GM23338 (cell line): ENCODE measurements around the gene RFX7. TPM values are rescaled to one million over a fixed set of nuclear protein-coding genes. Genes with fewer than 3 reads are reported as not detected.

Experiments used
- ATAC-seq: fragments of 200-7000 bp; cut with Tn5 transposase; 3 replicates; pipeline ENCODE4 v1.9.1; 2020
- DNase-seq: peaks from one replicate; pipeline ENCODE4 v3.0.0-alpha.2; 2015; ENCODE audit warnings: low spot score
- H2AFZ ChIP-seq: fragments of 200-600 bp; sonication (generic); 2 replicates; pipeline ENCODE4 v1.8.0; 2016; ENCODE audit warnings: antibody characterized with exemption, mild to moderate bottlenecking, moderate library complexity
- H3F3A ChIP-seq: fragments of 200-600 bp; sonication (generic); replicated peaks from 2 replicates; pipeline ENCODE4 v1.8.0; 2017; ENCODE audit warnings: antibody characterized with exemption, mixed run types, low read depth
- H3K27ac ChIP-seq: fragments of 200-600 bp; sonication (generic); 2 replicates; pipeline ENCODE4 v1.6.1; 2016; ENCODE audit warnings: low read depth
- H3K27me3 ChIP-seq: fragments of 200-600 bp; sonication (generic); 2 replicates; pipeline ENCODE4 v1.8.0; 2016; ENCODE audit warnings: mild to moderate bottlenecking, mixed run types, moderate library complexity; ENCODE audit not compliant: insufficient read depth
- H3K36me3 ChIP-seq: fragments of 200-600 bp; sonication (generic); 2 replicates; pipeline ENCODE4 v1.8.0; 2016; ENCODE audit warnings: mild to moderate bottlenecking; ENCODE audit not compliant: insufficient read depth
- H3K4me1 ChIP-seq: fragments of 200-600 bp; sonication (generic); 2 replicates; pipeline ENCODE4 v1.8.0; 2016; ENCODE audit warnings: mild to moderate bottlenecking, moderate library complexity; ENCODE audit not compliant: insufficient read depth
- H3K4me2 ChIP-seq: fragments of 200-600 bp; sonication (generic); 2 replicates; pipeline ENCODE4 v1.7.1; 2017; ENCODE audit warnings: mixed run types
- H3K4me3 ChIP-seq: fragments of 200-600 bp; sonication (generic); 2 replicates; pipeline ENCODE4 v1.6.1; 2016; ENCODE audit warnings: mixed run types
- H3K79me2 ChIP-seq: fragments of 200-600 bp; sonication (generic); replicated peaks from 2 replicates; pipeline ENCODE4 v1.8.0; 2017; ENCODE audit warnings: mild to moderate bottlenecking; ENCODE audit not compliant: insufficient read depth
- H3K9me2 ChIP-seq: fragments of 200-600 bp; sonication (generic); 2 replicates; pipeline ENCODE4 v1.8.0; 2017; ENCODE audit not compliant: insufficient read depth
- H4K20me1 ChIP-seq: fragments of 200-600 bp; sonication (generic); replicated peaks from 2 replicates; pipeline ENCODE4 v1.8.0; 2017; ENCODE audit warnings: mild to moderate bottlenecking; ENCODE audit not compliant: insufficient read depth
- H3K27ac Mint-ChIP-seq: 2 replicates; pipeline ENCODE4 v1.8.0; 2020; ENCODE audit warnings: inconsistent platforms, mild to moderate bottlenecking, moderate library complexity, mixed read lengths
- H3K27me3 Mint-ChIP-seq: 3 replicates; pipeline ENCODE4 v1.8.0; 2022; ENCODE audit warnings: low read depth, mild to moderate bottlenecking, moderate library complexity, mixed read lengths, inconsistent platforms; ENCODE audit not compliant: insufficient read depth, poor library complexity
- H3K36me3 Mint-ChIP-seq: 3 replicates; pipeline ENCODE4 v1.8.0; 2021; ENCODE audit warnings: low read depth, mild to moderate bottlenecking, inconsistent platforms, moderate library complexity, mixed read lengths
- H3K4me1 Mint-ChIP-seq: 3 replicates; pipeline ENCODE4 v1.8.0; 2020; ENCODE audit warnings: mild to moderate bottlenecking, inconsistent platforms, mixed read lengths
- H3K4me3 Mint-ChIP-seq: 3 replicates; pipeline ENCODE4 v1.8.0; 2021; ENCODE audit warnings: moderate library complexity, mild to moderate bottlenecking, inconsistent platforms, mixed read lengths
- H3K9me3 Mint-ChIP-seq: 3 replicates; pipeline ENCODE4 v1.8.0; 2020; ENCODE audit warnings: moderate library complexity, mild to moderate bottlenecking, inconsistent platforms, mixed read lengths
- CREB1 ChIP-seq: fragments of 250-450 bp; sonication (Bioruptor Pico); IDR thresholded peaks from 2 replicates; pipeline ENCODE4 v1.5.0; 2020; ENCODE audit warnings: low read depth, mild to moderate bottlenecking, moderate library complexity
- CTCF ChIP-seq, 2 experiments: fragments of 200-600 bp in 1 of 2; sonication (generic) in 1 of 2; conservative IDR thresholded peaks; 2 replicates each; pipeline versions ENCODE4 v1.5.1 to v1.6.1; 2016 to 2017; ENCODE audit warnings: antibody characterized with exemption in 2 of 2, low read depth in 2 of 2, mild to moderate bottlenecking in 2 of 2, moderate library complexity in 1 of 2
- ETS1 ChIP-seq: IDR thresholded peaks from 2 replicates; pipeline ENCODE4 v1.6.1; 2016; ENCODE audit warnings: antibody characterized with exemption
- JUNB ChIP-seq: IDR thresholded peaks from one replicate; pipeline ENCODE4 v1.6.1; 2016; ENCODE audit warnings: antibody characterized with exemption; ENCODE audit not compliant: unreplicated experiment
- NANOG ChIP-seq: IDR thresholded peaks from 2 replicates; pipeline ENCODE4 v1.6.1; 2016; ENCODE audit warnings: antibody characterized with exemption, borderline replicate concordance
- REST ChIP-seq: IDR thresholded peaks from one replicate; pipeline ENCODE4 v1.6.1; 2018; ENCODE audit warnings: antibody characterized with exemption; ENCODE audit not compliant: unreplicated experiment
- STAT1 ChIP-seq: IDR thresholded peaks from one replicate; pipeline ENCODE4 v1.6.1; 2016; ENCODE audit warnings: antibody characterized with exemption; ENCODE audit not compliant: unreplicated experiment
- ZNF331 ChIP-seq: fragments of 250-450 bp; sonication (Bioruptor Pico); IDR thresholded peaks from 2 replicates; pipeline ENCODE4 v1.5.0; 2020; ENCODE audit warnings: low read depth, mild to moderate bottlenecking, moderate library complexity
- ZNF462 ChIP-seq: fragments of 250-450 bp; sonication (Bioruptor Pico); IDR thresholded peaks from 2 replicates; pipeline ENCODE4 v1.5.0; 2020; ENCODE audit warnings: mild to moderate bottlenecking, moderate library complexity
- polyA plus RNA-seq: library from polyadenylated mRNA; unstranded; fragments of >200 nt; fragmentation: Nextera tagmentation; extraction: Ambion mirVana; gene quantifications from 2 replicates; pipeline ENCODE4 v1.2.1, GENCODE V29; 2016
- total RNA-seq: library from RNA; depleted of rRNA; stranded (reverse); fragments of >200 nt; shearing (Covaris generic); gene quantifications from 2 replicates; pipeline ENCODE4 v1.2.3, GENCODE V29; 2014

The RFX7 gene
- total and polyA plus RNA-seq, 2 experiments from 2014 or later, result 17.6 to 33.6 TPM

GRCh38 chr15:56281145-56281544 lies 37.5 kb upstream of the RFX7 start:
- Mint-ChIP-seq H3K27me3 (peaks cover 2% of the 10 kb centered on the region), H3K36me3 (no peaks in the 10 kb centered on the region), H3K4me1 (no peaks in the 10 kb centered on the region), H3K27ac (no peak overlapping the region), H3K9me3 (no peaks in the 10 kb centered on the region), H3K4me3 (no peak overlapping the region)
- Histone ChIP-seq H3K4me1 (no peaks in the 10 kb centered on the region), H2AFZ (no peak overlapping the region), H4K20me1 (no peaks in the 10 kb centered on the region), H3K27me3 (peaks cover 17% of the 10 kb centered on the region; the same call in 1 of the 2 replicates), H3K4me3 (no peak overlapping the region), H3F3A (no peaks in the 10 kb centered on the region), H3K27ac (no peak overlapping the region), H3K36me3 (no peaks in the 10 kb centered on the region), H3K79me2 (no peaks in the 10 kb centered on the region), H3K9me2 (no peaks in the 10 kb centered on the region; the same call in 1 of the 2 replicates), H3K4me2 (no peak overlapping the region)
- TF ChIP-seq CTCF (conservative IDR thresholded peaks at IDR 0.05; ENCODE audit: low read depth in 2 of 2) (no peak), STAT1 (no peak), REST (no peak), NANOG (no peak), CREB1 (CRISPR knock-in tag) (no peak), JUNB (no peak), ETS1 (no peak), ZNF331 (CRISPR knock-in tag) (no peak)
- peak; percentile 37 for DNase-seq
- peak; percentile 65 for ATAC-seq

- H3K4me1 ChIP-seq, result no peaks in the 10 kb centered on the region
- Mint-ChIP-seq H3K4me1 (peaks cover 4% of the 10 kb centered on the region; the same call in 1 of the 3 replicates), H3K27me3 (peaks cover 2% of the 10 kb centered on the region), H3K4me3 (no peak overlapping the region), H3K9me3 (no peaks in the 10 kb centered on the region), H3K27ac (no peak overlapping the region), H3K36me3 (no peaks in the 10 kb centered on the region)
- H2AFZ ChIP-seq, result no peak overlapping the region
- H3K79me2 ChIP-seq, result no peaks in the 10 kb centered on the region
- H4K20me1 ChIP-seq, result no peaks in the 10 kb centered on the region
- no peaks in the 10 kb centered on the region for H3F3A ChIP-seq
- ATAC-seq, result no peak
- no peak for DNase-seq
- no peaks in the 10 kb centered on the region for H3K36me3 ChIP-seq
- no peak overlapping the region for H3K4me3 ChIP-seq
- no peak overlapping the region for H3K4me2 ChIP-seq
- no peak overlapping the region for H3K27ac ChIP-seq
- H3K27me3 ChIP-seq, result no peaks in the 10 kb centered on the region
- peaks cover 2% of the 10 kb centered on the region; the same call in 1 of the 2 replicates for H3K9me2 ChIP-seq
- TF ChIP-seq ZNF331 (CRISPR knock-in tag) (no peak), ZNF462 (CRISPR knock-in tag) (no peak), STAT1 (no peak)
These were observed 30.0 kb upstream of the RFX7 start for GRCh38 chr15:56273724-56274123.
